IMR-90 (cell line): Measurements from ENCODE around the gene TTK. TPM values are rescaled to one million over a fixed set of nuclear protein-coding genes. Genes with fewer than 3 reads are reported as not detected.

Source experiments
- ATAC-seq: fragments of 200-7000 bp; cut with Tn5 transposase; 2 replicates; pipeline ENCODE4 v1.9.1; 2020; ENCODE audit warnings: low read depth, mild to moderate bottlenecking, moderate library complexity
- BruUV-seq: library from RNA; stranded (reverse); fragments of 400-500 nt; replicated peaks from 2 replicates; lab custom pipeline; 2021; lab: Mats Ljungman, UMichigan
- CTCF ChIA-PET: fragments of 300-600 bp; formaldehyde crosslinking; extraction: SDS; loops from one replicate; lab custom pipeline; 2021; ENCODE audit warnings: antibody characterized with exemption; lab: Yijun Ruan, JAX
- POLR2A ChIA-PET: fragments of 300-600 bp; sonication (Branson Sonifier 250); formaldehyde crosslinking; loops from one replicate; lab custom pipeline; 2022; ENCODE audit warnings: antibody characterized with exemption; ENCODE audit not compliant: unreplicated experiment; lab: Charles Lee
- DNase-seq: peaks from one replicate; pipeline ENCODE4 v3.0.0; 2013
- H2AFZ ChIP-seq: replicated peaks from 2 replicates; pipeline ENCODE3; 2013; ENCODE audit warnings: low read length, mild to moderate bottlenecking; ENCODE audit not compliant: poor library complexity
- H2AK5ac ChIP-seq: 2 replicates; pipeline ENCODE4 v1.6.1; 2013; ENCODE audit warnings: low read depth, low read length, inconsistent platforms
- H2AK9ac ChIP-seq: replicated peaks from 2 replicates; pipeline ENCODE3; 2013; ENCODE audit warnings: mild to moderate bottlenecking, low read depth, low read length, moderate library complexity; ENCODE audit not compliant: poor library complexity
- H2BK120ac ChIP-seq: 2 replicates; pipeline ENCODE4 v1.6.1; 2013; ENCODE audit warnings: low read depth, low read length, inconsistent platforms
- H2BK15ac ChIP-seq: 3 replicates; pipeline ENCODE4 v1.6.1; 2013; ENCODE audit warnings: low read depth, low read length, inconsistent platforms
- H2BK20ac ChIP-seq: 2 replicates; pipeline ENCODE4 v1.6.1; 2013; ENCODE audit warnings: low read depth, mild to moderate bottlenecking, inconsistent platforms, low read length, moderate library complexity
- H2BK5ac ChIP-seq: 2 replicates; pipeline ENCODE4 v1.6.1; 2013; ENCODE audit warnings: mild to moderate bottlenecking, low read depth, low read length, inconsistent platforms; ENCODE audit not compliant: poor library complexity, severe bottlenecking
- H3K14ac ChIP-seq: replicated peaks from 2 replicates; pipeline ENCODE4 v1.6.1; 2013; ENCODE audit warnings: low read depth, low read length, inconsistent platforms
- H3K18ac ChIP-seq: 2 replicates; pipeline ENCODE4 v1.6.1; 2013; ENCODE audit warnings: low read depth, low read length, control low read depth
- H3K23ac ChIP-seq: 2 replicates; pipeline ENCODE4 v1.6.1; 2013; ENCODE audit warnings: low read depth, low read length, inconsistent platforms
- H3K27ac ChIP-seq: 2 replicates; pipeline ENCODE4 v1.5.1; 2013; ENCODE audit warnings: mild to moderate bottlenecking, control low read depth, low read length; ENCODE audit not compliant: insufficient read depth
- H3K27me3 ChIP-seq: 2 replicates; pipeline ENCODE4 v1.6.1; 2013; ENCODE audit warnings: low read length; ENCODE audit not compliant: control insufficient read depth, insufficient read depth
- H3K36me3 ChIP-seq: 2 replicates; pipeline ENCODE4 v1.6.1; 2013; ENCODE audit warnings: low read length, mixed read lengths; ENCODE audit not compliant: control insufficient read depth, insufficient read depth
- H3K4ac ChIP-seq: 2 replicates; pipeline ENCODE4 v1.6.1; 2013; ENCODE audit warnings: low read depth, low read length, inconsistent platforms
- H3K4me1 ChIP-seq: 2 replicates; pipeline ENCODE4 v1.6.1; 2013; ENCODE audit warnings: low read length, mixed read lengths; ENCODE audit not compliant: control insufficient read depth, insufficient read depth
- H3K4me2 ChIP-seq: 2 replicates; pipeline ENCODE4 v1.6.1; 2013; ENCODE audit warnings: low read depth, mild to moderate bottlenecking, control low read depth, low read length, moderate library complexity
- H3K4me3 ChIP-seq: 2 replicates; pipeline ENCODE4 v1.5.1; 2013; ENCODE audit warnings: low read depth, mild to moderate bottlenecking, control low read depth, low read length, moderate library complexity; ENCODE audit not compliant: insufficient read depth
- H3K56ac ChIP-seq: 2 replicates; pipeline ENCODE4 v1.6.1; 2013; ENCODE audit warnings: low read length, inconsistent platforms; ENCODE audit not compliant: insufficient read depth; ENCODE audit errors: extremely low read depth
- H3K79me1 ChIP-seq, 2 experiments: 2 replicates each; pipeline ENCODE4 v1.6.1; 2013; ENCODE audit warnings: low read length in 2 of 2, inconsistent platforms in 1 of 2, low read depth in 1 of 2
- H3K9ac ChIP-seq: 2 replicates; pipeline ENCODE4 v1.6.1; 2013; ENCODE audit warnings: low read depth, low read length, control low read depth
- H3K9me1 ChIP-seq: 2 replicates; pipeline ENCODE4 v1.6.1; 2013; ENCODE audit warnings: low read length, inconsistent platforms; ENCODE audit not compliant: insufficient read depth
- H3K9me3 ChIP-seq: 2 replicates; pipeline ENCODE4 v1.6.1; 2013; ENCODE audit warnings: low read length; ENCODE audit not compliant: control insufficient read depth, insufficient read depth
- H4K20me1 ChIP-seq: 2 replicates; pipeline ENCODE4 v1.6.1; 2013; ENCODE audit warnings: low read length, inconsistent platforms; ENCODE audit not compliant: insufficient read depth
- H4K5ac ChIP-seq: 2 replicates; pipeline ENCODE4 v1.6.1; 2013; ENCODE audit warnings: mild to moderate bottlenecking, low read depth, low read length, control low read depth
- H4K8ac ChIP-seq, 2 experiments: 2 replicates each; pipeline ENCODE4 v1.6.1; 2013; ENCODE audit warnings: low read depth in 2 of 2, low read length in 2 of 2, control low read depth in 1 of 2, inconsistent platforms in 1 of 2
- H4K91ac ChIP-seq: 2 replicates; pipeline ENCODE4 v1.6.1; 2013; ENCODE audit warnings: low read depth, low read length, inconsistent platforms; ENCODE audit not compliant: insufficient read depth
- BHLHE40 ChIP-seq: fragments of 150-350 bp; IDR thresholded peaks from 2 replicates; pipeline ENCODE4 v1.6.1; 2016; ENCODE audit warnings: mild to moderate bottlenecking, low read depth, low read length
- CEBPB ChIP-seq: IDR thresholded peaks from 2 replicates; pipeline ENCODE4 v1.6.1; 2012; ENCODE audit warnings: low read depth, low read length, improper control_type of control experiment
- CHD1 ChIP-seq: IDR thresholded peaks from 2 replicates; pipeline ENCODE4 v1.6.1; 2012; ENCODE audit warnings: low read depth, low read length, improper control_type of control experiment
- MXI1 ChIP-seq: IDR thresholded peaks from 2 replicates; pipeline ENCODE4 v1.6.1; 2012; ENCODE audit warnings: low read depth, mild to moderate bottlenecking, low read length, moderate library complexity, borderline replicate concordance
- NFE2L2 ChIP-seq: fragments of 150-350 bp; IDR thresholded peaks from 2 replicates; pipeline ENCODE4 v1.6.1; 2016; ENCODE audit warnings: low read depth, mild to moderate bottlenecking, low read length
- SMC3 ChIP-seq: fragments of 150-350 bp; IDR thresholded peaks from 2 replicates; pipeline ENCODE4 v1.6.1; 2016; ENCODE audit warnings: low read depth, mild to moderate bottlenecking, antibody characterized with exemption, low read length, moderate library complexity
- dilution Hi-C: fragments of 300-500 bp; cut with HindIII; formaldehyde crosslinking; loops from one replicate; pipeline ENCODE4 v1.14.3; 2018; ENCODE audit warnings: low sequenced_read_pairs; ENCODE audit not compliant: unreplicated experiment
- in situ Hi-C: fragments of 300-500 bp; cut with MboI; formaldehyde crosslinking; loops from 3 replicates; pipeline ENCODE4 v1.14.3; 2019; ENCODE audit warnings: low sequenced_read_pairs, inconsistent platforms, mixed read lengths
- intact Hi-C: fragments of 100-400 bp; cut with micrococcal nuclease; formaldehyde crosslinking; loops from 2 replicates; pipeline ENCODE4 v1.10.0; 2022
- polyA plus RNA-seq, 3 experiments: library from polyadenylated mRNA; depleted of rRNA; stranded (reverse); fragments of >200 nt; gene quantifications; 2 replicates each; pipeline ENCODE4 v1.2.3, GENCODE V29; 2012; ENCODE audit warnings: low replicate concordance in 1 of 3
- total RNA-seq: library from RNA; depleted of rRNA; stranded (reverse); fragments of >200 nt; gene quantifications from 2 replicates; pipeline ENCODE4 v1.2.3, GENCODE V29; 2012

Gene TTK
- total and polyA plus RNA-seq, 2 of the 4 experiments (the other 2 are of a cell fraction) = 7.5 to 21.5 TPM

GRCh38 chr6:79993911-79994309 lies 10.5 kb upstream of the TTK start:
- no peaks in the 10 kb centered on the region for H3K36me3 ChIP-seq
- no peak overlapping the region for H3K23ac ChIP-seq
- TF ChIP-seq BHLHE40 = no peak
- no peak for TF ChIP-seq MXI1
- TF ChIP-seq NFE2L2 = no peak
- TF ChIP-seq CHD1 = no peak
- no peak for TF ChIP-seq CEBPB
- no peak for TF ChIP-seq SMC3
- H3K4me1 ChIP-seq = no peaks in the 10 kb centered on the region
- H2AK5ac ChIP-seq = no peak overlapping the region
- no peak overlapping the region for H4K8ac ChIP-seq
- no peak overlapping the region for H3K4me3 ChIP-seq
- H2BK120ac ChIP-seq = no peak overlapping the region
- no peak overlapping the region for H4K91ac ChIP-seq
- DNase-seq = no peak
- ChIA-PET CTCF (no interaction called here), POLR2A (no interaction called here)
- no peak overlapping the region for H4K5ac ChIP-seq
- no peaks in the 10 kb centered on the region for H4K20me1 ChIP-seq
- H2AK9ac ChIP-seq = no peak overlapping the region
- no peak overlapping the region for H3K56ac ChIP-seq
- in situ Hi-C loops (no loop called here), intact Hi-C loops (no loop called here), dilution Hi-C loops (no loop called here)
- H2BK15ac ChIP-seq = no peak overlapping the region
- no peak overlapping the region for H2BK20ac ChIP-seq
- no peak overlapping the region for H3K14ac ChIP-seq
- no peaks in the 10 kb centered on the region for H3K79me1 ChIP-seq
- H3K9ac ChIP-seq = no peak overlapping the region
- H3K9me3 ChIP-seq = no peaks in the 10 kb centered on the region
- H3K4me2 ChIP-seq = no peak overlapping the region
- ATAC-seq = no peak
- H2BK5ac ChIP-seq = no peak overlapping the region
- peaks cover 9% of the 10 kb centered on the region for H3K27me3 ChIP-seq
- H2AFZ ChIP-seq = no peak overlapping the region
- BruUV-seq = no TSS peak
- no peak overlapping the region for H3K4ac ChIP-seq
- no peak overlapping the region for H3K27ac ChIP-seq
- H3K18ac ChIP-seq = no peak overlapping the region
- H3K9me1 ChIP-seq = no peaks in the 10 kb centered on the region
